HG02885 (cell line): ENCODE data around the gene ANKRD37.
"Not testable (repeated sequence)": the region's sequence is repeated elsewhere in the genome, so short reads cannot be mapped to it uniquely, and the experiment has no call there.

Experiments
- ATAC-seq: cut with Tn5 transposase; IDR thresholded peaks from one replicate; pipeline ENCODE4 v1.9.1; 2021; ENCODE audit warnings: mild to moderate bottlenecking; ENCODE audit not compliant: unreplicated experiment, poor library complexity

ANKRD37 gene, protein sequence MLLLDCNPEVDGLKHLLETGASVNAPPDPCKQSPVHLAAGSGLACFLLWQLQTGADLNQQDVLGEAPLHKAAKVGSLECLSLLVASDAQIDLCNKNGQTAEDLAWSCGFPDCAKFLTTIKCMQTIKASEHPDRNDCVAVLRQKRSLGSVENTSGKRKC

DNA sequence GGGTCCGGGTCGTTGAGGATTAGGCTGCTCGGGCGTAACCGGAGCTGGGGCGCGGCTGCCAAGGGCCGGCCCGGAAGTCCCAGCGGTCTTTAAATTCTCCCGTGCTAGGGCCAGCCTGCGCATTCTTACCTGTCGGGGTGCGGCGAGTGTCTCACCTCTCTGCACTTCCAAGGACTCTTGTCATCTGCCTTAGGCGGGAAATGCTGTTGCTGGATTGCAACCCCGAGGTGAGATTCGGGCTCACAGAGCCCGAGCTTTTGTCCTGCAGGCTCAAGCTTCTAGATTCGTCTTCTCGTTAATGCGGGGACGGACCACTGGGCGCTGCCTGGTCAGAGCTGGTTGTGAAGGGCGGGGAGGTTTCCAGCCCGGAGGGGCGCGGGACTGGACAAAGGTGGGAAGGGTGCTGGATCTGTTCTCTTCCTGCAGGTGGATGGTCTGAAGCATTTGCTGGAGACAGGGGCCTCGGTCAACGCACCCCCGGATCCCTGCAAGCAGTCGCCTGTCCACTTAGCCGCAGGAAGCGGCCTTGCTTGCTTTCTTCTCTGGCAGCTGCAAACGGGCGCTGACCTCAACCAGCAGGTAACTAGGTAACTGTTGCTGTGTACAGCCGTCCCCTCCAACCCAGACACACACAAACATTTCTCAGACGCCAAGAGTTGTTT, at the start of gene ANKRD37:
Gene ANKRD37 (plus strand): TSS at position 118 of the 662 bp plus-strand sequence. CDS start 83 bp downstream, at position 201.
- no peak for ATAC-seq

DNA sequence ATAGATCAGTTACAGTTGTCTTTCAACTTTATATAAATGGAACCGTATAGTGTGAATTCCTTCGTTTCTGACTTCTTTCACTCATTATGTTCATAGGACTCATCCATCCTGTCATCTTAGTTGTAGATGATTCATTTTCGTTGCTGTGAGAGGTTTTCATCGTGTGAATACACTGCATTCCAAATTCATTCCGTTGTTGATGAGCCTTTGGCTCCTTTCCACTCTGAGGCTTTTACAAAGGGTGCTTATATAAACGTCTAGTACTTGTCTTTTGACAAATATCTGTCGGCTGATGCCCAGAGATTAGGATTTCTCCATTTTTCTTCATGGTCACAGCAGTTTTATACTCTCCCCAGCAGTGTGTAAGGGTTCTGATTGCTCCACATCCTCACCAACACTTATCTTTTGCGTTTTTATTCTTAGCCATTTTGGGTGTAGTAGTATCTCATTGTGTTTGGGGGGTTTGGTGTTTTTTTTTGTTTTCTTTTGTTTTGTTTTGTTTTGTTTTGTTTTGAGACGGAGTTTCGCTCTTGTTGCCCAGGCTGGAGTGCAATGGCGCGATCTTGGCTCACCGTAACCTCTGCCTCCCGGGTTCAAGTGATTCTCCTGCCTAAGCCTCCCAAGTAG, 49.6 kb upstream of the ANKRD37 start:
- ATAC-seq, result no peak

DNA sequence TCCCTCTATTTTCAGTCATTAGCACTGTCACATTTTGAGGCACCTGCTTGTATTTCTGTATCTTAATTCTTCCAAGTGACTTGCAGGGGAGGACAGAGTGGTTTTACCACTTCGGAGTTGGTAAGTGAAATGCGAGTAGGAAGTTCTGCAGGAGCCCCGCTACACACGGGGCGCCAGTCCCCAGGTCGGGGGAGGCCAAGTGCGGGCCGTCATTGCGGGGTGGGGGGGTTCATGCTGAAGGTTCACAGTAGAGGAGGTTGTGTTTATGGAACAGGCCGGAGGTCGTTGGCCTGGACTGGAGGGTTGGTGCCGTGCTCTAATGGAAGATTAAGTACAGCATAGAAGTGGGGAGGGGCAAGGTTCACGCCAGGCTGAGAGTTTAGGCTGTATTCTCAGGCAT, 45.0 kb upstream of the ANKRD37 start:
- ATAC-seq, result no peak

DNA sequence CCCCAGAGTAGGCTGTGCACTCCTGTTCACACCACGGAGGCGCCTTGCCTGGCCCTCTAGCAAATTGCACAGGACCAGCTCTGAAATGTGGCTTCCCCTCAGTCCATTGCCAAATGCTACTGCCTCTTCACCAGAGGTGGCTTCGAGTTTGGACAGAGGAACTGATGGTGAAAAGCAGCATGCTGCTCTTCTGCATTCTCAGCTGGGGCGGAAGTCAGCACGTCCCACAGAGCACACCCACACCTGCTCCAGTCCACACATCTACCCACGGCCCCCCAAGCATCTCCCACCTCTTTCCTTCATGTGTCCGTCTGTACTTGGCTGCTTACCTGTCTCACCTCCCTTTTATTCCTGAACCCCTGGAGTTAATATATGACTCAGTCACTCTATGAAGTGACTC, 44.4 kb upstream of the ANKRD37 start:
- ATAC-seq, result no peak

DNA sequence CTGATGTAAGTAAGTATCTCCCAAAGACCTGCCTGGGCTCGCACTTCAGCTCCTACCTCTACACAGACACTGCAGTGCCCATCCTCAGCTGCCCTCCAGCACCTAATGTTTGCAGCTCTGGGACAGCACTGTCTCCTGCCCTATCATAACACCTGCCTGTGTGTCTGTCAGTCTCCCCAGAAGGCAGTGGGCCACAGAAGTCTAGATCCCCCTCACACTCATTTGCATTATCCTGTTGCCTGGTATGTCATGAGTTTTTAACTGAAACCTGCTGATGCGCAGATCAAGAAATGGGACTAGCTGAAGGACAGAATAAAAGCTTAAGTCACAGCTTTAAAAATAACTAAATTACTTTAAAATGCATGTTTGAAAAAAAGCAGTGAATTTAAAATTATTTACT, 43.9 kb upstream of the ANKRD37 start:
- ATAC-seq, result no peak

DNA sequence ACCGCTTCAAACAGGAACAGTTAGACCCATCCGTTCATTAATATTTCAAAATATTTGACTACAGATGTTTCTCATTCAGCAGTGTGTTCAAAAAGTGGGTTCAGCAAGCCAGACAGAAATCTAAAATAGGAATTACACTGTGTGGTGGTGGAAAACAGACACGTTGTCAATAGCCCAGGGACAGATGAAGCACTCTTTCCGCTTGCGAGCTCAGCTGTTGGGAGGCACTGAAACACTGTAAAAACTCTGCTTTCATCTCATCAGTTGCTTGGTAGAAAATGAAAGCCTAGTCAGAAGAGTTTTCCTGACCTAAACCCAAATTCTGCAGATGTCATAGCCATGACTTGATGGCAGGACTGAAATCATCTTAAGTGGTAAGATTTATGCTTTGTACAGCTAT, 39.4 kb upstream of the ANKRD37 start:
- no peak for ATAC-seq

DNA sequence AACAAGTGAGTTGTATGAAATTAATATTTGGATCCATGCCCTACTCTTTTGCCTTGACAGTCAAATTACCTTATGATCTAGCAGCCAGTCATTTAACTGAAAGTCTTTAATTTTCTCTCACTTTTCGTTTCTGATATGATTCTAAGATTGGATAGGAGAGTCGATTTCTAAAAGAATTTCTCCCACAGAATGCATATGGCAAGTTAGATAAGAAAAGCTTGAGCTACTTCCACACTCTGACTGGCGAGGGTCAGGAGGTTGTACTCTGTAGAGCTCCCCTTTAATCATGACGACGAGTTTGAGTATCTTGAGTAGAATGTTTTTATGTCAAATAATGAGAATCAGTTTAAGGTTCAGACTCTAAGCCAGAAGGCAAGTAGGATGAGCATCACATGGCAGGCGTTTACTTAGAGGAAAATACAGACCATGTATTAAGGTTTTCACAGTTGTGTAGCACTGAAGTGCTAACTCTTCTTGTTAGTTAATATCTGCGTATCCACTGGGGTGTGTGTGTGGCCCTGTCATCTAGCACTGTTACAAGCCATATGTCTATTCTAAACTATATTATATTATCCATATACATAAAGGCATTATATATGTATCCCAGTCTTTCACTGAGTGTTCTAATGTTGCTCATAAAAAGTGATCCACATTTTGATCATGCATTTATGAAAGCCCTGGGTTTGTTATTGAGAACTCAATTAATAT, 38.8 kb upstream of the ANKRD37 start:
- no peak for ATAC-seq

DNA sequence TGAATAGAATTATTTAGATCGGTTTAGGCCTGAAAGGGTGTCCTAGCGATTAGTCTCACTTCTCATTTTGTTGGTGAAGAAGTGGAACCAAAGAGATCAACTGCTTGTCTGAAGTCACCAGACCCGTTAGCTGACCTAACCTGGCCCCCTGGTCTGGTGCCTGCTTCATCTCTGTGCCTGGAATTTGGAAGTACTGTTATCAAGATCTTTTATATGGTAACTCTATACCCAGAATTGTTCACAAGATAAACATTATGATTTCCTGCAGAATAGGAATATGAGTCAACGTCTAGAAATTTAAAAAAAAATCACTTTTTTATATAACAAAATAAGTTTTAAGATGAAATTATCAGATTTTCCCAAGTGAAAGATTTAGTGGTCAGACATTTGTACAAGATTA, 38.1 kb upstream of the ANKRD37 start:
- ATAC-seq, result no peak

DNA sequence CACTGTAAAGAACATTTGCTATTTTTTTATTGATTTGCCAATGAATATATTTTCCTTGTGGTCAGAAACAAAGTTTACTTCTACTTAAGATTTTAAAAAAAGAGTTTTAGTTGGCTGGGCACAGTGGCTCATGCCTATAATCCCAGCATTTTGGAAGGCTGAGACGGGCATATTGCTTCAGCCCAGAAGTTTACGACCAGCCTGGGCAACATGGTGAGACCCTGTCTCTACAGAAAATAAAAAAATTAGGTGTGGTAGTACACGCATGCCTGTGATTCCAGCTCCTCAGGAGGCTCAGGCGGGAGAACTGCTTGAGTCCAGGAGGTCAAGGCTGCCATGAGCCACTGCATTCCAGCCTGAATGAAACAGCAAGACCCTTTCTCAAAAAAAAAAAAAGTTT, 37.7 kb upstream of the ANKRD37 start:
- ATAC-seq, result no peak

DNA sequence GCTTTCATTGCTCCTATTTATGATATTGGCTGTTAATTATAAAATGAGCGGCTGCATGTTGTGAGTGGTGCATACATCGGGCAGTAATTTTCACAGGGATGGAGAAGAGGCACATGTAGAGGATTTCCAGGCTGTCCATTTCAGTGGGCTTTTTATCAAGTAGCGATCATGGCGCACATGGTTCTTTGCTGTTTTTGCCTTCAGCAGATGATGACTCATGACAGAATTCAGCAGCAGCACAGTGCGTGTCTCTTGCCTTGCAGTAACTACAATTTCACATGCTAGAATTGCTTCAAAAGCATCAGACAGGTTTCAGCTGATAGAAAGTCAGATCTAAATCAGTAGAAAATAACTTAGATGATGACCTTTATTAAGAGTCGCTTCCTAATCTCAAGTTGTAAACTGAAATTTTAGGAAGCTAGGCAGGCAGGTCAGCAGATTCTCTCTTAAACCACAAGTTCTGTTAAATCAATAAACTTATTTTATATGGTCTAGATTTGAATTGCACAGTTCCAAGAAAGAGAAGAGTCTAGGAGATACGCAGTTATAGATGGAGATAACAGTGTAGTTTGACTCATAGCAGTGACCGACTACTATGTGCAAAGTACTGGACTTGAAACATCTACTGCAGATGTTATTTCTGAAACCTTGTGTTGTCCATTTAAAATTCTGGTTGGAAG, 36.7 kb upstream of the ANKRD37 start:
- no peak for ATAC-seq

DNA sequence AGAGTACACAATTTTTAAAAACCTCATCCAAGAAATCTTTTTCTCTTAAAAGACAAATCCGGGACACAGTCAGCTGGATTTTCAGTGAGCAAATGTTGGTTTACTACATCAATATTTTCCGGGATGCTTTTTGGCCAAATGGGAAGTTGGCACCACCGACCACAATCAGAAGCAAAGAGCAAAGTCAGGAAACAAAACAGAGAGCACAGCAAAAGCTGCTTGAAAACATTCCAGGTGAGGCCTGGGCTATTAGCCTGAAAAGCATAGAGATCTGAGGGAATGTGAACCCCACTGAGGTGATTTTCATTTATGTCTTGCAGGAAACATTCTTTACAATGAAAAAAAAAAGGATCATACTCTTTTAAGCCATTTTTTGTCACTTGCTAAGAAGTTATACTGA, 34.8 kb upstream of the ANKRD37 start:
- no peak for ATAC-seq

DNA sequence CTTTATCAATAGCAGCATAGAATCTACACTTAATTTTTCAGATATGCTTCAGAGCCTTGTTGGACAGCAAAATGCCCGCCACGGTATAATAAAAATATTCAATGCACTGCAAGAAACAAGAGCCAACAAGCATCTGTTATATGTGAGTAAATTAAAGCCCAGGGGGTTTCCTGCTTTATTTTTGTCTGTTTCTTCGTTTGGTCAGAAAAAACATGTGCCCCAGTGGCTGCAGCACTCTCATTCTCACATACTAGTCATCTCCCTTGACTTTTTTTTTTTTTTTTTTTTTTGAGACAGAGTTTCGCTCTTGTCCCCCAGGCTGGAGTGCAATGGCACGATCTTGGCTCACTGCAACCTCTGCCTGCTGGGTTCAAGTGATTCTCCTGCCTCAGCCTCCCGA, 34.1 kb upstream of the ANKRD37 start:
- ATAC-seq, result not testable (repeated sequence)

DNA sequence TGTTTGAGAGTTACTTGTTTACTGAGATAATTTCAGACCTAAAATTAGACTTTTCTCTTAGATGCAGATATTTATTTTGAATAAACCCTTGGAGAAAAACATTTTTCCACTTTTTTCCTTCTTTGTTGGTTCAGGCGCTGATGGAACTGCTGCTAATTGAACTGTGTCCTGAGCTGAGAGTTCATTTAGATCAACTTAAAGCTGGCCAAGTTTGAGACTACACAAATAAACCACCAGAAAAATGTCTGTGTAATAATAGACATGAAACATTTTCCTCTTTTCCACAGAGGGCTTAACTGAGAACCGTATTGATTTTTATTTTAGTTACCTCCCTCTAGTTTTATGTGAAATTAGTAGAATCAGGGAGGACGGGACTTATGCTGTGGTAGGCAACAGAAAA, 33.4 kb upstream of the ANKRD37 start:
- no peak for ATAC-seq

DNA sequence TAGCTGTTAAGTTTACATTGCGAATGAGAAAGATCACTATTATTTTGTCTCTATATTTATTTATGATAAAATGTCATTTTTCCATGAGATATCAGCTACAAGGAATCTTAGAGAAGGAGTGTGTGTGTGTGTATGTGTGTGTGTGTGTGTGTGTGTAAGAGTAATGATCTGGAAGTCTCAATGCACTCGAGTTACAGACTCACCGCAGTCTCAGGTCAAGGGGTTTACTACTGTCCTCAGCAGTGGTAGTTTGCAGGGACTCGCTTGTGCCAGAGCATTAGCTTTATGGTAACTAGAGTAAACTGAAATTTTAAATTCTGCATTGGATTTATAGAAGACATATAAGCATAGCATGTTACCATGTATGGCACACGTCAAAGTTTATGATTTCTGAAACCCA, 31.8 kb upstream of the ANKRD37 start:
- no peak for ATAC-seq

DNA sequence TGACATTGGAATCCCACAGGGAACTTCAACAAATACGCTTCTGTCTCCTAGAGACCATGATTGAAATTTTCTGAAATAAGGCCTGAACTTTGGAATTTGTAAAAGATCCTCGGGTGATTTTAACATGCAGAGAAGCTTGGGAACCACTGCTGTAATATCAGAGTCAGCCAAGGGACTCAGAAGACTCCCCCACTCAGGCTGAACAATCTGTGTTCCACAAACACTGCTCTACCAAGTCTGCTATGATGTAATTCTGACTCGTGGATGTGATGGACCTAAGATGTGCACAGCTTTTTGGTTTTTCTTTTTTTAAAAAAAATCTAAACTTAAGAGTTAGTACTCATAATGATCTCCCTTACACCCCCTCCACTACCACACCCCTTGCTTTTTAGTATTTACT, 26.9 kb upstream of the ANKRD37 start:
- ATAC-seq, result no peak

DNA sequence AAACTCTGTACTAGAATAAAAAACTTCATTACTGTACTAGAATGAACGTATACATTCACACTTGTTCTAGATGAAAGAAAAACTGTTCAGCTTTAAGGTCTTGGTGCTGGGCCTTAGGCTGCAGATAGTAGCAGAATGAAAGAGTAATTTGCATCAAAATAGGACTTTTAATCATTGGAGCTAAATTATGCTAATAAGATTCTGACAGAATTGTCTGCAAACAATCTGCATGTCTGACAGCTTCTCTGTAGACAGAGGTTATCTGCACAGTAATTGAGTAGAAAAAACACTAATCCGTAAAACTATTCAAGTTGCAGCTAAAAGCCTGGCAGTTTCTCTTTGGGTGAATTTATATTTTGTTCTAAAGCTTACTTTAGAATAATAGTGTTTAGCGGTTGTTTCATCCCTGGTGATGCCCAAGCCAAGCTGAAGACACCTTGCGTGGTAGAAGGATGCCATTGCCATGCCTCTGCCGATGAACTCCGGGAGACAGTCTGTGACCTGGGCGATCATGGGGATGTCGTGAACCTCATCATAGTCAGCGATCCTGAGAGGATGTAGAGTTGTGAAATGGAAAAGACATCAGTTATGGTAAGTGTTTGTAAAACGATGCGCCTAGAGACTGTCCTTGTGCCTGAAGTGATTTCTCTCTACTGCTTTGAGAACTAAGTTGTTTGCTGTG, 26.2 kb upstream of the ANKRD37 start:
- no peak for ATAC-seq

DNA sequence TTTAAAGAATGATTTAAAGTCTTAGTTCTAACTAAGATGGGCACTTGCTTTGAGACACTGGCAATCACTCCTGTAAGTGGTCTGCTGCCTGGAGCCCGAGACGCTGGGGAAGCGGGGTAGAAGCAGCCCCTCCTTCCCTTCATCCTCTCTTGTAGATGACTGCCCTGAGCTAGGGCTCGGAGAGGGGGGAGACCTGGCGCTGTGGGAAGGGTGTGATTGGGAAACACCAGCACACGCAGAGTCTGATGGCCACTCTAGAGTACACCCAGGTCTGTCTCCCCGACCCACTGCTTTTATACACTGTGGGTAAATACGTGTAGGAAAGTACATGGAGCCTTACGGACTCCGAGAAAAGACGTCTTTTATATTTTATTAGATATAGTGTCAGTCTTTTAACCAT, 24.9 kb upstream of the ANKRD37 start:
- ATAC-seq, result no peak

DNA sequence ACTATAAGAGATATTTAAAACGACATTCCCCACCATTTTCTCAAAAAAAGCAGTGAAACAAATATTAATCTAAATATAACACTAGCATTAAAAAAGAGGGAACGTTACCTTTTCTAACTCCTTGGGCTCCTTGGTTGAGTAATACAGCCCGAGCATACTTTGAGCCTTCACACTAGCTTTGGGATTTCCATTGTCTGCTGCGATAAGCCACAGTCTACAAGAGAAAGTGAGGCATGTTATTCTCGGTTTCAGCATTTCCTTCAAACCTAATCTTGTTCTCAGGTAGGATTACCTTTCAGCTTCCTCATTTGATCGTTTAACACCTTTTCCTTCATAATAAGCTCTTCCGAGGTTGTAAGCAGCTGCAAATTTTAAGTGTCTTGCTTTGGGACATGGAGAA, 22.6 kb upstream of the ANKRD37 start:
- ATAC-seq, result no peak

DNA sequence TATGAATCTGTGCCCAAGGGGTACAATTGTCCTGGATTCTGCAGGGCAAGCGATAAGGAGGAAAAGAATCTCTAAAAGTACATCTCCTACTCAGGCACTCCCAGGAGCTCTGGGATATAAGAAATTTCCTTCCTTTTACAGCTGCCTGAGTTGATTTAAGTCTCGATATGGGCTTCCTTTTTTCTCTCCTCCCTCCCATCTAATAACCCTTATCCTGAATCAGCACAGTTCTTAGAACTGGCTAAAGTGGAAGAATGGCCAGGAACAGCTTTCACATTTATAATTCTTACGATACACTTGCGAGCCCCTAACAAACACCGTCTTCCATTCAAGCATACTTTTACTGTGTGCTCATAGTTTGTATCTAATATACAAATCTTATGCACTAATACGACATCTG, 22.1 kb upstream of the ANKRD37 start:
- ATAC-seq, result no peak

DNA sequence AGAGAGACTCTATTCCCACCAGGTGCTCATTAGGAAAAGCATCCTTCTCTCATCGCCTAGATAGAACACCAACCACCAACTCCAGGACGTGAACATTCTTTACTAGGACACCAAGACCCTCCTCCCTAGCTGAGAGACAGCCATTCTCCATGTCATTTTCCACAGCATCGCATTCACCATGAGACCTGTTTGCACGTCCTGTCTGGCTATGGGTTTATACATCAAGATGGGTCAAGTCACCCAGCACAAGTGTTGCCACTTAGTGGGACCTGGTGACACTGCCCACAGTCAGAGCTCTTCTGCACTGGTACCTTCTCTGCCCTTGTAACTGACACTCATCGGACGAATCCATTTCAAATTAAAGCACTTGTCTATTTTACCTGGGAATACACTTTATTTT, 18.4 kb upstream of the ANKRD37 start:
- no peak for ATAC-seq
